HEK293 (cell line): ENCODE results near the gene CUEDC1.

Experiments
- CTCF ChIA-PET: fragments of 350-600 bp; formaldehyde crosslinking; extraction: SDS; loops from one replicate; lab custom pipeline; 2021; ENCODE audit warnings: antibody characterized with exemption; lab: Yijun Ruan, JAX
- POLR2A ChIA-PET: fragments of 300-600 bp; formaldehyde crosslinking; extraction: SDS; loops from one replicate; lab custom pipeline; 2020; ENCODE audit warnings: antibody characterized with exemption, inconsistent platforms; lab: Yijun Ruan, JAX
- H3K27ac ChIP-seq: fragments of 200-500 bp; sonication (Bioruptor generic); 2 replicates; pipeline ENCODE4 v1.5.1; 2014; ENCODE audit warnings: low read depth, low read length, control low read depth, inconsistent platforms; ENCODE audit errors: extremely low read depth
- H3K36me3 ChIP-seq, 2 experiments: fragments of 200-500 bp in 1 of 2; sonication (Bioruptor generic) in 1 of 2; 1 replicate in 1 of 2; 2 replicates in 1 of 2; pipeline ENCODE4 v1.5.1; 2014 to 2017; ENCODE audit warnings: inconsistent platforms in 2 of 2, low read length in 2 of 2; ENCODE audit not compliant: control insufficient read depth in 2 of 2, insufficient read depth in 1 of 2
- H3K4me1 ChIP-seq: fragments of 200-500 bp; sonication (Bioruptor generic); 2 replicates; pipeline ENCODE4 v1.5.1; 2014; ENCODE audit warnings: mild to moderate bottlenecking, low read length, inconsistent platforms; ENCODE audit not compliant: control insufficient read depth, insufficient read depth
- H3K4me3 ChIP-seq: 2 replicates; pipeline ENCODE4 v1.5.1; 2011; ENCODE audit warnings: low read depth, mild to moderate bottlenecking, control low read depth, low read length, moderate library complexity
- H3K9me3 ChIP-seq: fragments of 200-500 bp; sonication (Bioruptor generic); 2 replicates; pipeline ENCODE4 v1.5.1; 2014; ENCODE audit warnings: low read depth, low read length, inconsistent platforms; ENCODE audit not compliant: control insufficient read depth, insufficient read depth
- KLF10 ChIP-seq: fragments of 450-650 bp; IDR thresholded peaks from 2 replicates; pipeline ENCODE4 v1.5.1; 2018; ENCODE audit warnings: missing biosample characterization, mild to moderate bottlenecking, missing genetic modification characterization
- PRDM4 ChIP-seq: fragments of 450-650 bp; formaldehyde crosslinking; IDR thresholded peaks from 2 replicates; pipeline ENCODE4 v1.5.1; 2017; ENCODE audit warnings: missing biosample characterization, missing genetic modification characterization
- REPIN1 ChIP-seq: fragments of 450-650 bp; formaldehyde crosslinking; IDR thresholded peaks from 2 replicates; pipeline ENCODE4 v1.5.1; 2017; ENCODE audit warnings: missing biosample characterization, missing genetic modification characterization, low read depth
- SCRT2 ChIP-seq: fragments of 450-650 bp; formaldehyde crosslinking; IDR thresholded peaks from 2 replicates; pipeline ENCODE4 v1.5.1; 2016; ENCODE audit warnings: missing biosample characterization, missing genetic modification characterization
- SP2 ChIP-seq: fragments of 450-650 bp; formaldehyde crosslinking; IDR thresholded peaks from 2 replicates; pipeline ENCODE4 v1.5.1; 2016; ENCODE audit warnings: missing biosample characterization, missing genetic modification characterization
- SP7 ChIP-seq: fragments of 450-650 bp; formaldehyde crosslinking; IDR thresholded peaks from 2 replicates; pipeline ENCODE4 v1.5.1; 2016; ENCODE audit warnings: missing biosample characterization, missing genetic modification characterization
- ZBTB17 ChIP-seq: fragments of 450-650 bp; formaldehyde crosslinking; IDR thresholded peaks from 2 replicates; pipeline ENCODE4 v1.5.1; 2016; ENCODE audit warnings: missing biosample characterization, missing genetic modification characterization
- ZBTB20 ChIP-seq: fragments of 450-650 bp; formaldehyde crosslinking; IDR thresholded peaks from 2 replicates; pipeline ENCODE4 v1.5.1; 2016; ENCODE audit warnings: missing biosample characterization, missing genetic modification characterization
- ZBTB48 ChIP-seq: fragments of 450-650 bp; formaldehyde crosslinking; IDR thresholded peaks from 2 replicates; pipeline ENCODE4 v1.5.1; 2016; ENCODE audit warnings: missing biosample characterization, missing genetic modification characterization
- ZIC2 ChIP-seq: fragments of 450-650 bp; formaldehyde crosslinking; IDR thresholded peaks from 2 replicates; pipeline ENCODE4 v1.5.1; 2016; ENCODE audit warnings: missing biosample characterization, missing genetic modification characterization
- ZNF112 ChIP-seq: fragments of 450-650 bp; formaldehyde crosslinking; IDR thresholded peaks from 2 replicates; pipeline ENCODE4 v1.5.0; 2017; ENCODE audit warnings: missing biosample characterization, missing genetic modification characterization
- ZNF169 ChIP-seq: fragments of 450-650 bp; formaldehyde crosslinking; IDR thresholded peaks from 2 replicates; pipeline ENCODE4 v1.5.1; 2016; ENCODE audit warnings: missing biosample characterization, missing genetic modification characterization
- ZNF202 ChIP-seq: fragments of 450-650 bp; formaldehyde crosslinking; IDR thresholded peaks from 2 replicates; pipeline ENCODE4 v1.5.1; 2016; ENCODE audit warnings: missing biosample characterization, missing genetic modification characterization, borderline replicate concordance
- ZNF239 ChIP-seq: fragments of 450-650 bp; formaldehyde crosslinking; IDR thresholded peaks from 2 replicates; pipeline ENCODE4 v1.5.1; 2016; ENCODE audit warnings: missing biosample characterization, missing genetic modification characterization
- ZNF366 ChIP-seq: fragments of 450-650 bp; formaldehyde crosslinking; conservative IDR thresholded peaks from 2 replicates; pipeline ENCODE4 v1.5.1; 2016; ENCODE audit warnings: missing biosample characterization, missing genetic modification characterization
- ZNF549 ChIP-seq: fragments of 450-650 bp; IDR thresholded peaks from 2 replicates; pipeline ENCODE4 v1.5.1; 2018; ENCODE audit warnings: missing biosample characterization, missing genetic modification characterization, mild to moderate bottlenecking, inconsistent platforms, moderate library complexity
- ZNF777 ChIP-seq: fragments of 450-650 bp; formaldehyde crosslinking; IDR thresholded peaks from 2 replicates; pipeline ENCODE4 v1.5.1; 2017; ENCODE audit warnings: missing biosample characterization, missing genetic modification characterization, borderline replicate concordance
- TF ChIP-seq, protein P1 (sequence below): fragments of 450-650 bp; formaldehyde crosslinking; IDR thresholded peaks from 2 replicates; pipeline ENCODE4 v1.5.1; 2016; ENCODE audit warnings: missing biosample characterization, missing genetic modification characterization
- TF ChIP-seq, protein P2 (sequence below): fragments of 450-650 bp; formaldehyde crosslinking; conservative IDR thresholded peaks from 2 replicates; pipeline ENCODE4 v1.5.1; 2016; ENCODE audit warnings: low read depth, missing biosample characterization, missing genetic modification characterization

Gene CUEDC1

DNA sequence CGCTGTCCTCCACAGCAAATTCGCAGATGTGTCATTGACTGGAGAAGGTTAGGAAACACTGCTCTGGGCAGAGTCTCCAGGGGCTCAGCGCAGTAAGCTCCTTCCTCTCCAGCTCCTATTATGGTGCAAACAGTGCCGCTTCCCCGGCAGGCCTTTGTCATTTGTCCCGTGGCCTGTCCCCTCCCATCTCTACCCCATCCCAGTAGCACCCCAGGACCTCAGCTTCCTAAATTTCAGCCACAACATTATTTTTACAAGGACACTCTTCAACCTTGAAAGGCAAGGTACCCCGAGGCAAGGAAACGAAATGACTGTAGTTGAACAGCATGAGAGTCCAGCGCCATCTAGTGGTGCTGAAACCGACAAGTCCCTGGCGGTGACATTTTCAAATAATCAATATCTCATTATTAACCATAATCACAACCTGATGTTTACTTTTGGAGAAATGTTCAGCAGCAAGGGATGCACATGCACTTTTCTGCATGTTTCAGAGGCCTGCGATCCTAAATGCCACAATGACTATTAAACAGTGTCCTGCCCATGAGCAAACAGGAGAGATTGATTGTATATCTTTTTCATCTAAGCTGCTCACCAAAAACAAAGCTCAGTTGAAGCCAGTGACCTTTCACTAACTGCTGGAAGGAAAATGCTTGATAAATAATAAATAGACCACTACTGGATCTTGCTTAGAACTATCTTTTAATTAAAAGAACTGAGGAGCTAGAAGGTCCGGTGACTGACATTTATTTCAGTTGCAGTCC is 121.9 kb downstream of the CUEDC1 start (continued):
- TF ChIP-seq SP7 = 0 out of 2 replicates have a peak, but pooled peaks have one; percentile 28
- no peak for TF ChIP-seq ZNF239 (tag by site-specific recombination)
- TF ChIP-seq KLF10 (tag by site-specific recombination) = no peak
- no peak for TF ChIP-seq REPIN1
- no peak for TF ChIP-seq ZNF112 (tag by site-specific recombination)
- TF ChIP-seq ZBTB20 (tag by site-specific recombination) = peak; percentile 40; the same call in 1 of the 2 replicates
- TF ChIP-seq ZBTB48 (tag by site-specific recombination) = no peak
- peak; percentile 79 for TF ChIP-seq ZBTB17 (tag by site-specific recombination)
- TF ChIP-seq, protein P1, sequence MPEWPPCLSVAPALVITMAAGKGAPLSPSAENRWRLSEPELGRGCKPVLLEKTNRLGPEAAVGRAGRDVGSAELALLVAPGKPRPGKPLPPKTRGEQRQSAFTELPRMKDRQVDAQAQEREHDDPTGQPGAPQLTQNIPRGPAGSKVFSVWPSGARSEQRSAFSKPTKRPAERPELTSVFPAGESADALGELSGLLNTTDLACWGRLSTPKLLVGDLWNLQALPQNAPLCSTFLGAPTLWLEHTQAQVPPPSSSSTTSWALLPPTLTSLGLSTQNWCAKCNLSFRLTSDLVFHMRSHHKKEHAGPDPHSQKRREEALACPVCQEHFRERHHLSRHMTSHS (tag by site-specific recombination) = no peak
- peak; percentile 93 for TF ChIP-seq ZIC2 (tag by site-specific recombination)
- TF ChIP-seq ZNF202 (tag by site-specific recombination) = no peak

DNA sequence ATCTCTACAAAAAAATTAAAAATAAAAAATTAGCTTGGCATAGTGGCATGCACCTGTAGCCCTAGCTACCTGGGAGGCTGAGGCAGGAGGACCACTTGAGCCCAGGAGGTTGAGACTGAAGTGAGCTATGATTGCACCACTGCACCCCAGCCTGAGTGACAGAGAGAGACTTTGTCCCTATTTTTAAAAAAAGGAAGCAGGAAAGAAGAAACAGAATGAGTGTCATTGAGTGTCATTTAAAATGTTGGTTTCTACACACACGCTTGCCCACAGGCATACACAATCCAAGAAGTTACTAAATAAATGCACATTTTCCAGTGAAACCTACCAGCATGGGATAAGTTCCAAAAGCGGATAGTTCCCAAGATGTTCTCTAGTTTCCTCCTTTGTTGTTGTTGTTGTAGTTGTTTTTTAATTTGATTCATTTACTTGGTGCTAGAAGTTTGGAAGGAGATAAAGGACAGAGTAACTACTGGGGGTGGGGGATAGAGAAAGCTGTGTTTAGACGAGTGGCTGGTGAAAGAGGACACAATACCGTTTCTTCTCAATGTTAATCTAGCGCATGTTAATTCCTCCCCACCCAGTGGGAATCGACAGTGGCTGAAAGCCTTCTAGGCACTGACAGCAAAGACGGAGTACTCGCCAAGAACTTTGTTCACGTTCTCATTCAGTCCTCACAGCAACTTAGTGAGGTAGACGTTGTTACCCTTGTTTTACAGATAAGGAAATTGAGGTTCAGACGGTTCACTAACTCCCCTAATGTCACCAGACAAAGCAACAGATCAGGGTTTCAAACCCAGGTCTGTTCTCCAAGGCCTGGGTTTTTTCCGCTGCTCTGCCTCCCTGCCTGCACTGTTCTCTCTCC is 122.7 kb downstream of the CUEDC1 start:
- POLR2A ChIA-PET = interaction anchor here (1.0 kb wide), 1 partner anchor 17 kb away, joined by 5 read pairs; the partner anchor contains the start of gene MRPS23
- Histone ChIP-seq H3K36me3 (peaks cover 6% of the 10 kb centered on the region in 2 experiments; a peak in 2 of 3 replicates), H3K4me1 (no peaks in the 10 kb centered on the region; the same call in 1 of the 2 replicates), H3K27ac (peak overlapping the region; percentile 4; the same call in 1 of the 2 replicates), H3K4me3 (no peak overlapping the region), H3K9me3 (no peaks in the 10 kb centered on the region)
- TF ChIP-seq ZNF549 (tag by site-specific recombination) (no peak), SCRT2 (0 out of 2 replicates have a peak, but pooled peaks have one; percentile 9), SP2 (tag by site-specific recombination) (no peak), ZNF777 (tag by site-specific recombination) (no peak), ZNF169 (no peak), PRDM4 (tag by site-specific recombination) (peak; percentile 56; the same call in 1 of the 2 replicates), ZNF366 (no peak)
- TF ChIP-seq, protein P2, sequence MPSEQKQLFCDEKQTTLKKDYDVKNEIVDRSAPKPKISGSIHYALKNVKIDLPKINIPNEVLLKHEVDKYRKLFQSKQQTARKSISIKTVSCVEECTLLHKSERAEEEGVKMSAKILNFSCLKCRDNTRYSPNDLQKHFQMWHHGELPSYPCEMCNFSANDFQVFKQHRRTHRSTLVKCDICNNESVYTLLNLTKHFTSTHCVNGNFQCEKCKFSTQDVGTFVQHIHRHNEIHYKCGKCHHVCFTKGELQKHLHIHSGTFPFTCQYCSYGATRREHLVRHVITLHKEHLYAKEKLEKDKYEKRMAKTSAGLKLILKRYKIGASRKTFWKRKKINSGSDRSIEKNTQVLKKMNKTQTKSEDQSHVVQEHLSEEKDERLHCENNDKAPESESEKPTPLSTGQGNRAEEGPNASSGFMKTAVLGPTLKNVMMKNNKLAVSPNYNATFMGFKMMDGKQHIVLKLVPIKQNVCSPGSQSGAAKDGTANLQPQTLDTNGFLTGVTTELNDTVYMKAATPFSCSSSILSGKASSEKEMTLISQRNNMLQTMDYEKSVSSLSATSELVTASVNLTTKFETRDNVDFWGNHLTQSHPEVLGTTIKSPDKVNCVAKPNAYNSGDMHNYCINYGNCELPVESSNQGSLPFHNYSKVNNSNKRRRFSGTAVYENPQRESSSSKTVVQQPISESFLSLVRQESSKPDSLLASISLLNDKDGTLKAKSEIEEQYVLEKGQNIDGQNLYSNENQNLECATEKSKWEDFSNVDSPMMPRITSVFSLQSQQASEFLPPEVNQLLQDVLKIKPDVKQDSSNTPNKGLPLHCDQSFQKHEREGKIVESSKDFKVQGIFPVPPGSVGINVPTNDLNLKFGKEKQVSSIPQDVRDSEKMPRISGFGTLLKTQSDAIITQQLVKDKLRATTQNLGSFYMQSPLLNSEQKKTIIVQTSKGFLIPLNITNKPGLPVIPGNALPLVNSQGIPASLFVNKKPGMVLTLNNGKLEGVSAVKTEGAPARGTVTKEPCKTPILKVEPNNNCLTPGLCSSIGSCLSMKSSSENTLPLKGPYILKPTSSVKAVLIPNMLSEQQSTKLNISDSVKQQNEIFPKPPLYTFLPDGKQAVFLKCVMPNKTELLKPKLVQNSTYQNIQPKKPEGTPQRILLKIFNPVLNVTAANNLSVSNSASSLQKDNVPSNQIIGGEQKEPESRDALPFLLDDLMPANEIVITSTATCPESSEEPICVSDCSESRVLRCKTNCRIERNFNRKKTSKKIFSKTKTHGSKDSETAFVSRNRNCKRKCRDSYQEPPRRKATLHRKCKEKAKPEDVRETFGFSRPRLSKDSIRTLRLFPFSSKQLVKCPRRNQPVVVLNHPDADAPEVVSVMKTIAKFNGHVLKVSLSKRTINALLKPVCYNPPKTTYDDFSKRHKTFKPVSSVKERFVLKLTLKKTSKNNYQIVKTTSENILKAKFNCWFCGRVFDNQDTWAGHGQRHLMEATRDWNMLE (tag by site-specific recombination) = no peak
- CTCF ChIA-PET = interaction anchor here (0.6 to 5.6 kb wide), 70 partner anchors 9 to 1197 kb away, joined by 3 to 77 read pairs (median 5); partner anchors contain the start of genes CCDC182 and MRPS23
